Upper lobe of left lung (tissue), 6 donors: ENCODE data around the gene REC114. TPM values are rescaled to one million over a fixed set of nuclear protein-coding genes. Genes with fewer than 3 reads are reported as not detected.

ENCODE experiments used
- ATAC-seq, 2 donors: fragments of 200-7000 bp; cut with Tn5 transposase; one replicate each; pipeline ENCODE4 v1.9.1; 2022; ENCODE audit warnings: mild to moderate bottlenecking in 2 of 2, moderate library complexity in 2 of 2; ENCODE audit not compliant: low FRiP score in 2 of 2
- DNase-seq, 2 donors: peaks; one replicate each; pipeline ENCODE4 v3.0.0-alpha.2; 2019 to 2020
- H3K27ac ChIP-seq, 4 donors: fragments of 200-600 bp; sonication (generic); one replicate each; pipeline ENCODE4 v1.5.1; 2016 to 2019
- H3K27me3 ChIP-seq, 4 donors: fragments of 200-600 bp; sonication (generic); one replicate each; pipeline ENCODE4 v1.5.1; 2017 to 2019
- H3K36me3 ChIP-seq, 4 donors: fragments of 200-600 bp; sonication (generic); one replicate each; pipeline ENCODE4 v1.5.1; 2016 to 2019
- H3K4me1 ChIP-seq, 4 donors: fragments of 200-600 bp; sonication (generic); one replicate each; pipeline ENCODE4 v1.5.1; 2018 to 2019
- H3K4me3 ChIP-seq, 4 donors: fragments of 200-600 bp; sonication (generic); one replicate each; pipeline ENCODE4 v1.5.1; 2017 to 2019; ENCODE audit warnings: mild to moderate bottlenecking in 2 of 4, moderate library complexity in 1 of 4
- H3K9me3 ChIP-seq, 4 donors: fragments of 200-600 bp; sonication (generic); one replicate each; pipeline ENCODE4 v1.5.1; 2018 to 2019
- CTCF ChIP-seq, 6 experiments: fragments of 450-650 bp in 4 of 6; fragments of 200-600 bp in 2 of 6; sonication (generic) in 2 of 6; IDR thresholded peaks; one replicate each; pipeline ENCODE4 v1.5.1; 2016 to 2019; ENCODE audit warnings: antibody characterized with exemption in 6 of 6
- EP300 ChIP-seq, 4 donors: sonication (generic); formaldehyde crosslinking; IDR thresholded peaks; one replicate each; pipeline ENCODE4 v1.5.1; 2017; ENCODE audit warnings: antibody characterized with exemption in 4 of 4, control low read depth in 2 of 4
- POLR2A ChIP-seq, 4 donors: fragments of 450-650 bp; IDR thresholded peaks; one replicate each; pipeline ENCODE4 v1.5.1; 2016 to 2017; ENCODE audit warnings: antibody characterized with exemption in 4 of 4, mild to moderate bottlenecking in 2 of 4
- POLR2AphosphoS5 ChIP-seq, 2 donors: sonication (generic); formaldehyde crosslinking; IDR thresholded peaks; one replicate each; pipeline ENCODE4 v1.5.1; 2017; ENCODE audit warnings: antibody characterized with exemption in 2 of 2
- WGBS, 2 donors: methylation state at CpG; one replicate each; pipeline ENCODE4 v1.1.5; 2017 to 2018; 5-methylcytosine and 5-hydroxymethylcytosine counted together
- total RNA-seq, 6 donors: library from RNA; depleted of rRNA in 4 of 6; stranded (reverse); fragments of >200 nt in 4 of 6; gene quantifications; one replicate each; pipeline versions ENCODE4 v1.1.0 to v1.2.1, GENCODE V29; 2016 to 2021
- donor health status: DM: no; HTN: no; CAD: no; lungs with moderate emphysema.
- donor health status: DM: no; HTN: yes; CAD: no; lungs with severe emphysema.

REC114 gene
- total RNA-seq, 6 donors from 2014 or later: not detected

- Histone ChIP-seq H3K36me3 (no peaks in the 10 kb centered on the region), H3K4me3 (no peak overlapping the region), H3K4me1 (peaks cover 52 to 77% (median 65%) of the 10 kb centered on the region in 4 donors), H3K9me3 (no peaks in the 10 kb centered on the region), H3K27ac (peak overlapping the region in 1 of 4 donors; percentile 45), H3K27me3 (no peaks in the 10 kb centered on the region)
- no peak for TF ChIP-seq POLR2A (IDR thresholded peaks at IDR 0.05)
- TF ChIP-seq EP300 (IDR thresholded peaks at IDR 0.05): no peak
- TF ChIP-seq CTCF (IDR thresholded peaks at IDR 0.05): no peak
- no peak for TF ChIP-seq POLR2AphosphoS5 (IDR thresholded peaks at IDR 0.05)
- no peak for DNase-seq
- no peak for ATAC-seq
- 73 to 87% methylated on average over 2 of the region's 2 CpGs for WGBS, 2 donors
These were observed 160.0 kb downstream of the REC114 start for GRCh38 chr15:73602992-73603391.

- no peak for ATAC-seq
- TF ChIP-seq CTCF (IDR thresholded peaks at IDR 0.05) (no peak), POLR2AphosphoS5 (IDR thresholded peaks at IDR 0.05) (no peak), POLR2A (IDR thresholded peaks at IDR 0.05) (no peak), EP300 (IDR thresholded peaks at IDR 0.05) (no peak)
- DNase-seq: no peak
- H3K4me1 ChIP-seq: peaks cover 49 to 78% (median 65%) of the 10 kb centered on the region in 4 donors
- H3K4me3 ChIP-seq: no peak overlapping the region
- 100% methylated on average over 1 of the region's 1 CpG for WGBS, 2 donors
- H3K27me3 ChIP-seq: no peaks in the 10 kb centered on the region
- H3K27ac ChIP-seq: no peak overlapping the region
- no peaks in the 10 kb centered on the region for H3K36me3 ChIP-seq
- H3K9me3 ChIP-seq: no peaks in the 10 kb centered on the region
These were observed 161.5 kb downstream of the REC114 start for GRCh38 chr15:73604477-73604876.

- Histone ChIP-seq H3K27ac (no peak overlapping the region), H3K36me3 (no peaks in the 10 kb centered on the region), H3K4me1 (peaks cover 48 to 73% (median 53%) of the 10 kb centered on the region in 4 donors), H3K27me3 (no peaks in the 10 kb centered on the region), H3K4me3 (no peak overlapping the region), H3K9me3 (no peaks in the 10 kb centered on the region)
- TF ChIP-seq POLR2AphosphoS5 (IDR thresholded peaks at IDR 0.05) (no peak), CTCF (IDR thresholded peaks at IDR 0.05) (no peak), POLR2A (IDR thresholded peaks at IDR 0.05) (no peak), EP300 (IDR thresholded peaks at IDR 0.05) (no peak)
- ATAC-seq (no peak), DNase-seq (no peak)
- WGBS, 2 donors: 96% methylated on average over 5 of the region's 5 CpGs
These were observed 162.9 kb downstream of the REC114 start for GRCh38 chr15:73605759-73606436.

- no peaks in the 10 kb centered on the region for H3K27me3 ChIP-seq
- H3K9me3 ChIP-seq: no peaks in the 10 kb centered on the region
- DNase-seq (no peak), ATAC-seq (no peak)
- no peaks in the 10 kb centered on the region for H3K36me3 ChIP-seq
- no peak for TF ChIP-seq EP300 (IDR thresholded peaks at IDR 0.05)
- no peak for TF ChIP-seq CTCF (IDR thresholded peaks at IDR 0.05)
- TF ChIP-seq POLR2AphosphoS5 (IDR thresholded peaks at IDR 0.05): no peak
- no peak for TF ChIP-seq POLR2A (IDR thresholded peaks at IDR 0.05)
- peaks cover 33 to 58% (median 40%) of the 10 kb centered on the region in 4 donors for H3K4me1 ChIP-seq
- no peak overlapping the region for H3K4me3 ChIP-seq
- H3K27ac ChIP-seq: no peak overlapping the region
- WGBS, 2 donors: 68 to 78% methylated on average over 2 of the region's 2 CpGs
These were observed 164.4 kb downstream of the REC114 start for GRCh38 chr15:73607405-73607804.

GRCh38 chr15:73607843-73608242, 164.9 kb downstream of the REC114 start:
- Histone ChIP-seq H3K9me3 (no peaks in the 10 kb centered on the region), H3K4me3 (no peak overlapping the region), H3K27me3 (no peaks in the 10 kb centered on the region), H3K36me3 (no peaks in the 10 kb centered on the region), H3K27ac (no peak overlapping the region), H3K4me1 (peaks cover 29 to 54% (median 37%) of the 10 kb centered on the region in 4 donors)
- no peak for DNase-seq
- 50 to 52% methylated on average over 1 of the region's 1 CpG for WGBS, 2 donors
- no peak for ATAC-seq
- TF ChIP-seq POLR2AphosphoS5 (IDR thresholded peaks at IDR 0.05): no peak
- TF ChIP-seq CTCF (IDR thresholded peaks at IDR 0.05): no peak
- no peak for TF ChIP-seq POLR2A (IDR thresholded peaks at IDR 0.05)
- no peak for TF ChIP-seq EP300 (IDR thresholded peaks at IDR 0.05)
